Measurements from ENCODE around the gene NCOA3. TPM values are rescaled to one million over a fixed set of nuclear protein-coding genes. Genes with fewer than 3 reads are reported as not detected.

Gene NCOA3
- total RNA-seq, 1 experiment from 2014 or later: 60.3 TPM

DNA sequence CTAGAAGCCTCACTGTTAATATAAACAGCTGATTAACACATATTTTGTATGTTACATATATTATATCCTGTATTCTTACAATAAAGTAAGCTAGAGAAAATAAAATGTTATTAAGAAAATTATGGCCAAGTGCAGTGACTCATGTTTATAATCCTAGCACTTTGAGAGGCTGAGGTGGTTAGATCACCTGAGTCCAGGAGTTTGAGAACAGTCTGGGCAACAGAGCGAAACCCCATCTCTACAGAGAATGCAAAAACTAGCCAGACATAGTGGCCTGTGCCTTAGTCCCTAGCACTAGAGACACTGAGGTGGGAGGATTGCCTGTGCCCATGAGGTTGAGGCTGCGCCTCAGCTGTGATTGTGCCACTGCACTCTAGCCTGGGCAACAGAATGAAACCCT lies 81.9 kb downstream of the NCOA3 start:
- Mint-ChIP-seq H3K4me3 (ENCODE audit: low read depth, unreplicated experiment) (no peak overlapping the region), H3K27ac (ENCODE audit: unreplicated experiment) (peak overlapping the region; percentile 35), H3K27me3 (ENCODE audit: unreplicated experiment) (no peaks in the 10 kb centered on the region), H3K36me3 (ENCODE audit: insufficient read depth, unreplicated experiment) (peaks cover 37% of the 10 kb centered on the region), H3K4me1 (ENCODE audit: low read depth, unreplicated experiment) (peaks cover 44% of the 10 kb centered on the region), H3K9me3 (ENCODE audit: low read depth, unreplicated experiment) (no peaks in the 10 kb centered on the region)
- intact Hi-C loops (cut with micrococcal nuclease; ENCODE audit: unreplicated experiment): no loop called here
- TF ChIP-seq, protein P1, sequence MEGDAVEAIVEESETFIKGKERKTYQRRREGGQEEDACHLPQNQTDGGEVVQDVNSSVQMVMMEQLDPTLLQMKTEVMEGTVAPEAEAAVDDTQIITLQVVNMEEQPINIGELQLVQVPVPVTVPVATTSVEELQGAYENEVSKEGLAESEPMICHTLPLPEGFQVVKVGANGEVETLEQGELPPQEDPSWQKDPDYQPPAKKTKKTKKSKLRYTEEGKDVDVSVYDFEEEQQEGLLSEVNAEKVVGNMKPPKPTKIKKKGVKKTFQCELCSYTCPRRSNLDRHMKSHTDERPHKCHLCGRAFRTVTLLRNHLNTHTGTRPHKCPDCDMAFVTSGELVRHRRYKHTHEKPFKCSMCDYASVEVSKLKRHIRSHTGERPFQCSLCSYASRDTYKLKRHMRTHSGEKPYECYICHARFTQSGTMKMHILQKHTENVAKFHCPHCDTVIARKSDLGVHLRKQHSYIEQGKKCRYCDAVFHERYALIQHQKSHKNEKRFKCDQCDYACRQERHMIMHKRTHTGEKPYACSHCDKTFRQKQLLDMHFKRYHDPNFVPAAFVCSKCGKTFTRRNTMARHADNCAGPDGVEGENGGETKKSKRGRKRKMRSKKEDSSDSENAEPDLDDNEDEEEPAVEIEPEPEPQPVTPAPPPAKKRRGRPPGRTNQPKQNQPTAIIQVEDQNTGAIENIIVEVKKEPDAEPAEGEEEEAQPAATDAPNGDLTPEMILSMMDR (IDR thresholded peaks at IDR 0.05; ENCODE audit: unreplicated experiment): no peak
- BruUV-seq (replicated peaks): no TSS peak
- no peak for DNase-seq
- CTCF ChIA-PET: no interaction called here

DNA sequence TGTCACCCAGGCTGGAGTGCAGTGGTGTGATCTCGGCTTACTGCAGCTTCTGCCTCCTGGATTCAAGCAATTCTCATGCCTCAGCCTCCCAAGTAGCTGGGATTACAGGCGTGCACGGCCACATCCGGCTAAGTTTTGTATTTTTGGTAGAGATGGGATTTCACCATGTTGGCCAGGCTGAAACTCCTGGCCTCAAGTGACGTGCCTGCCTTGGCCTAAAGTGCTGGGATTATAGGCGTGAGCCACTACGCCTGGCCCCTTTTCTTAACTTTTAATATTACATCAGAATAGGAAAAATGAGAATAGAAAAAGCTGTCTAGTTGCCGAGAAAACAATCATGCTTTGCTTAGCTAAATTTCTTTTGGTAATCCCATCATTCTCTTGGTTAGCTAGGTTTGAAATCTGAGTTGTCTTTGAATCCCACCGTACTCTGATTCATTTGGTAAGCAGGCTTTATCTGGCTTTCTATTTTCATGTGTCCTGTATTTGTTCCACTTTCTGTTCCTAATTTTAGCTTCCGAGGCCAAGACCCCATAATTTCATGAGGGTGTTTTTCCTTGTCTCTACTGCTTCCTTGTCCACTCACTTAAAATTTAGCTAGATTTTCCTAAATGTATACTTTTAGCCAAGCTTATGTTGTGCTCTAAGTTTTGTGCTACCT lies 83.5 kb downstream of the NCOA3 start:
- Mint-ChIP-seq H3K36me3 (ENCODE audit: insufficient read depth, unreplicated experiment) (peaks cover 32% of the 10 kb centered on the region), H3K4me1 (ENCODE audit: low read depth, unreplicated experiment) (peaks cover 27% of the 10 kb centered on the region), H3K27me3 (ENCODE audit: unreplicated experiment) (no peaks in the 10 kb centered on the region), H3K27ac (ENCODE audit: unreplicated experiment) (no peak overlapping the region), H3K9me3 (ENCODE audit: low read depth, unreplicated experiment) (no peaks in the 10 kb centered on the region), H3K4me3 (ENCODE audit: low read depth, unreplicated experiment) (no peak overlapping the region)
- TF ChIP-seq, protein P1 (IDR thresholded peaks at IDR 0.05; ENCODE audit: unreplicated experiment): no peak
- intact Hi-C loops (cut with micrococcal nuclease; ENCODE audit: unreplicated experiment): no loop called here
- no TSS peak for BruUV-seq (replicated peaks)
- no peak for DNase-seq
- CTCF ChIA-PET: interaction anchor here (0.7 to 1.2 kb wide), 3 partner anchors 11 to 83 kb away, joined by 3 read pairs; partner anchors contain the start of gene NCOA3

DNA sequence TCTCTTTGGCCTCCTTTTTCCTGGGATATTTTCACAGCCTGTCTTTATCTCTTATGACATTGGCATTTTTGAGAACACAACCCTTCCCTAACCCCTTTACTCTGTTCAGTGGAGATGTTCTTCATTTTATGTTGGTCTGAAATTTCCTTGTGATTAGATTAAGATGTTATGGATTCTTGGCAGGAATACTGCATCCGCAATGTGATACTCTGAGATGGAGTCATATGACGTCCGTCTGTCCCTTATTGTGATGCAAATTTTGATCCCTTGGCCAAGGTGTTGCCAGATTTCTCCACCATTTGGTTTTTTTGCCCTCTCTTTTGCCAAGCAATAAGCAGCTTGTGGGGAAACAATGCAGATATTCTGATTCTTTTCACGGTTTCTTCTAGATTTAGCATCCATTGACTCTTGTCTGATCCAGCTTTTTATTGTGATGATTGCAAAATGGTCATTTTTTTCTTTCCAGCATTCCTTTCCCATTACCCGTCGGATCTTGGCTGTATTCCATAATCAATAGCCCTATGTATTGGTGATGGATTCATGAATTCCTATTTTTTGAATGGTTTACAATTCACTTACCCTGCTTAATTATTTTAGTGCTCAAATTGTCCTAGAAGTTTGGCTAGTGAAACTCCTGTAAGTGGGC lies 85.1 kb downstream of the NCOA3 start:
- DNase-seq: peak; percentile 23
- TF ChIP-seq, protein P1 (IDR thresholded peaks at IDR 0.05; ENCODE audit: unreplicated experiment): no peak
- CTCF ChIA-PET: no interaction called here
- intact Hi-C loops (cut with micrococcal nuclease; ENCODE audit: unreplicated experiment): no loop called here
- Mint-ChIP-seq H3K27ac (ENCODE audit: unreplicated experiment) (peak overlapping the region; percentile 43), H3K36me3 (ENCODE audit: insufficient read depth, unreplicated experiment) (peaks cover 32% of the 10 kb centered on the region), H3K4me3 (ENCODE audit: low read depth, unreplicated experiment) (peak overlapping the region; percentile 15), H3K27me3 (ENCODE audit: unreplicated experiment) (no peaks in the 10 kb centered on the region), H3K9me3 (ENCODE audit: low read depth, unreplicated experiment) (no peaks in the 10 kb centered on the region), H3K4me1 (ENCODE audit: low read depth, unreplicated experiment) (peaks cover 27% of the 10 kb centered on the region)
- no TSS peak for BruUV-seq (replicated peaks)

DNA sequence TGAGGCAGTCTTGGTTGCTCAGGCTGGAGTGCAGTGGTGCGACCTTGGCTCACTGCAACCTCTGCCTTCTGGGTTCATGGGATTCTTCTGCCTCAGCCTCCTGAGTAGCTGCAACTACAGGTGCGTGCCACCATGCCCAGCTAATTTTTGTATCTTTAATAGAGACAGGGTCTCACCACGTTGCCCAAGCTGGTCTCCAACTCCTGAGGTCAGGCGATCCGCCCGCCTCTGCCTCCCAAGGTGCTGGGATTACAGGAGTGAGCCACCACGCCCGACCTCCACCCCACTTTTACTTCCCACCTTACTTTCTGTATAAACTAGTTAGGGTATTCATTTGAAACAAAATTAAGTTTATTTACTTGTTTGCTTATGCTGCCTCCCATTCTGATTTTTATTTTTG lies 86.5 kb downstream of the NCOA3 start:
- H3K27me3 Mint-ChIP-seq (ENCODE audit: unreplicated experiment): no peaks in the 10 kb centered on the region

More for the DNA sequence above, 86.5 kb downstream of the NCOA3 start:
- Mint-ChIP-seq H3K9me3 (ENCODE audit: low read depth, unreplicated experiment) (no peaks in the 10 kb centered on the region), H3K27ac (ENCODE audit: unreplicated experiment) (no peak overlapping the region), H3K4me3 (ENCODE audit: low read depth, unreplicated experiment) (no peak overlapping the region), H3K4me1 (ENCODE audit: low read depth, unreplicated experiment) (peaks cover 27% of the 10 kb centered on the region), H3K36me3 (ENCODE audit: insufficient read depth, unreplicated experiment) (peaks cover 32% of the 10 kb centered on the region)
- TF ChIP-seq, protein P1 (IDR thresholded peaks at IDR 0.05; ENCODE audit: unreplicated experiment): no peak
- no TSS peak for BruUV-seq (replicated peaks)
- DNase-seq: no peak
- CTCF ChIA-PET: no interaction called here
- intact Hi-C loops (cut with micrococcal nuclease; ENCODE audit: unreplicated experiment): no loop called here
